Natural killer cell (primary cell): ENCODE measurements around the gene KIAA1671. TPM values are rescaled to one million over a fixed set of nuclear protein-coding genes. Genes with fewer than 3 reads are reported as not detected.

Experiments
- ATAC-seq, 3 donors: fragments of 150-1000 bp in 2 of 3; fragments of 200-7000 bp in 1 of 3; cut with Tn5 transposase; 1 replicate in 1 of 3; 2 replicates in 2 of 3; pipeline ENCODE4 v1.10.0; 2021; ENCODE audit warnings: mild to moderate bottlenecking in 2 of 3, moderate library complexity in 2 of 3
- DNase-seq, 2 donors: peaks; one replicate each; pipeline versions ENCODE4 v3.0.0 to v3.0.0-alpha.2; 2013 to 2021; ENCODE audit warnings: mixed read lengths in 1 of 2
- H3K27ac ChIP-seq: one replicate; pipeline ENCODE4 v1.5.1; 2013; ENCODE audit warnings: mild to moderate bottlenecking, low read length
- H3K27me3 ChIP-seq: one replicate; pipeline ENCODE4 v1.6.1; 2013; ENCODE audit warnings: low read length; ENCODE audit not compliant: control insufficient read depth, insufficient read depth
- H3K36me3 ChIP-seq: one replicate; pipeline ENCODE4 v1.6.1; 2013; ENCODE audit warnings: low read length; ENCODE audit not compliant: control insufficient read depth, insufficient read depth
- H3K4me1 ChIP-seq: one replicate; pipeline ENCODE4 v1.6.1; 2013; ENCODE audit warnings: low read length; ENCODE audit not compliant: control insufficient read depth, insufficient read depth
- H3K4me3 ChIP-seq: one replicate; pipeline ENCODE4 v1.5.1; 2013; ENCODE audit warnings: low read length
- H3K9me3 ChIP-seq: one replicate; pipeline ENCODE4 v1.6.1; 2013; ENCODE audit warnings: low read length; ENCODE audit not compliant: control insufficient read depth, insufficient read depth
- H3K27ac Mint-ChIP-seq, 2 donors: one replicate each; pipeline ENCODE4 v1.8.0; 2022; ENCODE audit warnings: mild to moderate bottlenecking in 2 of 2, mixed read lengths in 2 of 2, moderate library complexity in 1 of 2
- H3K27me3 Mint-ChIP-seq, 2 donors: one replicate each; pipeline ENCODE4 v1.8.0; 2022; ENCODE audit warnings: low read depth in 2 of 2, mixed read lengths in 2 of 2
- H3K36me3 Mint-ChIP-seq: one replicate; pipeline ENCODE4 v1.8.0; 2022; ENCODE audit warnings: mixed read lengths
- H3K4me1 Mint-ChIP-seq, 2 donors: one replicate each; pipeline ENCODE4 v1.8.0; 2022; ENCODE audit warnings: mixed read lengths in 2 of 2
- H3K4me3 Mint-ChIP-seq: one replicate; pipeline ENCODE4 v1.8.0; 2022; ENCODE audit warnings: mild to moderate bottlenecking, moderate library complexity, mixed read lengths
- H3K9me3 Mint-ChIP-seq, 2 donors: one replicate each; pipeline ENCODE4 v1.8.0; 2022; ENCODE audit warnings: mixed read lengths in 2 of 2
- WGBS: methylation state at CpG from one replicate; pipeline ENCODE4 v1.1.7; 2013; ENCODE audit warnings: missing lambda C conversion rate; ENCODE audit not compliant: insufficient coverage; 5-methylcytosine and 5-hydroxymethylcytosine counted together
- intact Hi-C: fragments of 100-400 bp; cut with micrococcal nuclease; formaldehyde crosslinking; loops from one replicate; pipeline ENCODE4 v1.14.2; 2022
- total RNA-seq, 4 donors: library from RNA; stranded (reverse); fragments of 120-200 nt in 1 of 4; gene quantifications; one replicate each; pipeline versions ENCODE4 v1.2.3 to v1.2.4, GENCODE V29; 2013 to 2022
- TF ChIP-seq, protein P1 (sequence below): fragments of 200-600 bp; IDR thresholded peaks from one replicate; pipeline ENCODE4 v1.8.0; 2022; ENCODE audit warnings: antibody characterized with exemption

Gene KIAA1671
- total RNA-seq, 3 donors from 2014 or later (not counting 1 experiment from before 2014, with no cell fraction given) = 3.6 to 24.0 (median 7.3) TPM

DNA sequence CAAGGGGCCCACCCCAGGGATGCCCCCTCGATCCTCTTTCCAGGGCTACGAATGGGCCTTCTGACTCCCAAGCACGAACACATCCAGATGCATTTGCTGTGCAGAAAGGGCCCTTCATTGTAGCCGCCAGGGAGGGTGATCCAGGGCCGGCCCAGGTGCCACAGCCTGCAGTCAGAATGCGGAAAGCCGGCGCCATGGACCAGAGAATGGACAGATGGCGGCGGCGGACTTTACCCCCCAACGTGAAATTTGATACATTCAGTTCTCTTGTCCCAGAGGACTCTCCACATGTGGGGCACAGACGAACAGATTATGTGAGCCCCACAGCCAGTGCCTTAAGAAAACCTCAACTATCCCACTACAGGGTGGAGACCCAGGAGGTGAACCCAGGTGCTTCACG lies 87.2 kb downstream of the KIAA1671 start:
- H3K4me3 Mint-ChIP-seq = no peak overlapping the region
- no peaks in the 10 kb centered on the region for H3K36me3 Mint-ChIP-seq
- 93% methylated on average over 14 of the region's 14 CpGs for WGBS
- Histone ChIP-seq H3K4me3 (no peak overlapping the region), H3K27me3 (no peaks in the 10 kb centered on the region), H3K27ac (no peak overlapping the region), H3K36me3 (no peaks in the 10 kb centered on the region), H3K9me3 (no peaks in the 10 kb centered on the region), H3K4me1 (no peaks in the 10 kb centered on the region)
- ATAC-seq (no peak), DNase-seq (no peak)
- no peaks in the 10 kb centered on the region for H3K4me1 Mint-ChIP-seq
- TF ChIP-seq, protein P1, sequence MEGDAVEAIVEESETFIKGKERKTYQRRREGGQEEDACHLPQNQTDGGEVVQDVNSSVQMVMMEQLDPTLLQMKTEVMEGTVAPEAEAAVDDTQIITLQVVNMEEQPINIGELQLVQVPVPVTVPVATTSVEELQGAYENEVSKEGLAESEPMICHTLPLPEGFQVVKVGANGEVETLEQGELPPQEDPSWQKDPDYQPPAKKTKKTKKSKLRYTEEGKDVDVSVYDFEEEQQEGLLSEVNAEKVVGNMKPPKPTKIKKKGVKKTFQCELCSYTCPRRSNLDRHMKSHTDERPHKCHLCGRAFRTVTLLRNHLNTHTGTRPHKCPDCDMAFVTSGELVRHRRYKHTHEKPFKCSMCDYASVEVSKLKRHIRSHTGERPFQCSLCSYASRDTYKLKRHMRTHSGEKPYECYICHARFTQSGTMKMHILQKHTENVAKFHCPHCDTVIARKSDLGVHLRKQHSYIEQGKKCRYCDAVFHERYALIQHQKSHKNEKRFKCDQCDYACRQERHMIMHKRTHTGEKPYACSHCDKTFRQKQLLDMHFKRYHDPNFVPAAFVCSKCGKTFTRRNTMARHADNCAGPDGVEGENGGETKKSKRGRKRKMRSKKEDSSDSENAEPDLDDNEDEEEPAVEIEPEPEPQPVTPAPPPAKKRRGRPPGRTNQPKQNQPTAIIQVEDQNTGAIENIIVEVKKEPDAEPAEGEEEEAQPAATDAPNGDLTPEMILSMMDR = no peak
- no peaks in the 10 kb centered on the region for H3K9me3 Mint-ChIP-seq
- intact Hi-C loops = no loop called here
- peaks cover 17 to 43% of the 10 kb centered on the region in 2 donors for H3K27me3 Mint-ChIP-seq
- no peak overlapping the region for H3K27ac Mint-ChIP-seq

- TF ChIP-seq, protein P1 = no peak
- no peak for DNase-seq
- H3K4me3 Mint-ChIP-seq = no peak overlapping the region
- H3K27me3 ChIP-seq = no peaks in the 10 kb centered on the region
- 93% methylated on average over 2 of the region's 2 CpGs for WGBS
- H3K27me3 Mint-ChIP-seq = peaks cover 20 to 49% of the 10 kb centered on the region in 2 donors
- no peaks in the 10 kb centered on the region for H3K9me3 Mint-ChIP-seq
- no peaks in the 10 kb centered on the region for H3K9me3 ChIP-seq
- no peaks in the 10 kb centered on the region for H3K4me1 Mint-ChIP-seq
- ATAC-seq = no peak
- no peak overlapping the region for H3K4me3 ChIP-seq
- H3K27ac Mint-ChIP-seq = no peak overlapping the region
- intact Hi-C loops = no loop called here
- no peaks in the 10 kb centered on the region for H3K4me1 ChIP-seq
- H3K36me3 Mint-ChIP-seq = no peaks in the 10 kb centered on the region
- H3K27ac ChIP-seq = no peak overlapping the region
- no peaks in the 10 kb centered on the region for H3K36me3 ChIP-seq
These were observed 92.6 kb downstream of the KIAA1671 start for GRCh38 chr22:25045159-25045558.

DNA sequence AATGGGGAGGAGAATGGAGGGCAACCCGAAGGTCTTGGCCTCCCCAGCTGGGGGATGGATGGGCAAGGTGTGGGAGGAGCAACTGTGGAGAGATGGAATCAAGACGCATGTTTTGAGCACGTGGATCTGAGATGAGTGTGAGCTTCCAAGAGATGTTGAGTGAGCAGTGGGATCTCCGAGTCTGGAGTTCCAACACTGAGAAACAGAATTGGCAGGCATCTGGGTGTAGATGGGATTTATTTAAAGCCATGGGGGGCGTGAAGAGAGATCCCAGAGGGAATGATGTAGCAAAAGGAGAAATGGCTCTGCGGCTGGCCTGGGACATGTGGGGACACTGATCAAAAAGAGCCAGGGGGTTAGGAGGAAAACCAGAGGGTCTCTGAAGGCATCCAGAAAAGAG lies 95.6 kb downstream of the KIAA1671 start:
- 86% methylated on average over 6 of the region's 6 CpGs for WGBS
- peaks cover 6% of the 10 kb centered on the region for H3K9me3 ChIP-seq
- intact Hi-C loops = loop anchor here (1.0 kb wide), 3 partner anchors 96 to 279 kb away; partner anchors contain the start of gene KIAA1671
- H3K27ac ChIP-seq = no peak overlapping the region
- TF ChIP-seq, protein P1 = no peak
- DNase-seq (no peak), ATAC-seq (no peak)
- Mint-ChIP-seq H3K9me3 (peaks cover 2 to 3% of the 10 kb centered on the region in 2 donors), H3K4me1 (no peaks in the 10 kb centered on the region), H3K4me3 (no peak overlapping the region), H3K27ac (no peak overlapping the region), H3K36me3 (no peaks in the 10 kb centered on the region), H3K27me3 (peaks cover 16 to 34% of the 10 kb centered on the region in 2 donors)
- H3K4me3 ChIP-seq = no peak overlapping the region
- H3K4me1 ChIP-seq = no peaks in the 10 kb centered on the region
- H3K36me3 ChIP-seq = no peaks in the 10 kb centered on the region
- no peaks in the 10 kb centered on the region for H3K27me3 ChIP-seq
